K562 (cell line): ENCODE measurements around the gene RITA1. TPM values are rescaled to one million over a fixed set of nuclear protein-coding genes. Genes with fewer than 3 reads are reported as not detected.

Source experiments
- AFF1 ChIP-seq, 2 experiments: fragments of 450-650 bp; IDR thresholded peaks; 2 replicates each; pipeline ENCODE4 v1.6.1; 2018; ENCODE audit warnings: mild to moderate bottlenecking in 2 of 2, low read depth in 1 of 2; ENCODE audit not compliant: partially characterized antibody in 2 of 2
- ARID4B ChIP-seq: sonication (generic); formaldehyde crosslinking; IDR thresholded peaks from 2 replicates; pipeline ENCODE4 v1.8.0; 2022; ENCODE audit warnings: mild to moderate bottlenecking, missing genetic modification reagents
- ATF3 ChIP-seq, 2 experiments: fragments of 450-650 bp in 1 of 2; sonication (generic) in 1 of 2; formaldehyde crosslinking in 1 of 2; IDR thresholded peaks in 1 of 2; conservative IDR thresholded peaks in 1 of 2; 2 replicates each; pipeline versions ENCODE4 v1.6.1 to v1.8.1; 2016 to 2023; ENCODE audit warnings: mild to moderate bottlenecking in 2 of 2, moderate library complexity in 2 of 2, inconsistent platforms in 1 of 2, missing genetic modification reagents in 1 of 2
- ATF7 ChIP-seq: fragments of 450-650 bp; IDR thresholded peaks from 2 replicates; pipeline ENCODE4 v1.7.1; 2014; ENCODE audit warnings: mild to moderate bottlenecking, moderate library complexity
- CCNT2 ChIP-seq: IDR thresholded peaks from 2 replicates; pipeline ENCODE4 v1.6.1; 2011; ENCODE audit warnings: borderline replicate concordance, low read depth, mild to moderate bottlenecking, moderate library complexity, mixed read lengths, low read length; ENCODE audit not compliant: insufficient read length; ENCODE audit errors: extremely low read depth
- DACH1 ChIP-seq: fragments of 450-650 bp; IDR thresholded peaks from 2 replicates; pipeline ENCODE4 v1.6.1; 2018; ENCODE audit not compliant: partially characterized antibody
- FIP1L1 ChIP-seq: fragments of 200-400 bp; formaldehyde crosslinking; IDR thresholded peaks from 2 replicates; pipeline ENCODE4 v1.6.1; 2018; ENCODE audit warnings: mild to moderate bottlenecking, low read depth, low read length; ENCODE audit not compliant: poor library complexity, severe bottlenecking
- GABPB2 ChIP-seq: fragments of 250-450 bp; sonication (Bioruptor Pico); conservative IDR thresholded peaks from 2 replicates; pipeline ENCODE4 v1.5.1; 2021; ENCODE audit warnings: mild to moderate bottlenecking
- HDAC6 ChIP-seq: IDR thresholded peaks from 2 replicates; pipeline ENCODE4 v1.6.1; 2012; ENCODE audit warnings: low read depth, mild to moderate bottlenecking, control low read depth, inconsistent platforms, low read length, moderate library complexity
- HIVEP1 ChIP-seq: fragments of 250-450 bp; sonication (Bioruptor Pico); IDR thresholded peaks from 2 replicates; pipeline ENCODE4 v1.4.0; 2020; ENCODE audit warnings: mild to moderate bottlenecking
- NR4A1 ChIP-seq, 2 experiments: fragments of 250-450 bp in 1 of 2; fragments of 450-650 bp in 1 of 2; sonication (Bioruptor Pico) in 1 of 2; IDR thresholded peaks; 2 replicates each; pipeline versions ENCODE4 v1.4.0 to v1.6.1; 2016 to 2020; ENCODE audit warnings: mild to moderate bottlenecking in 2 of 2, missing compliant biosample characterization in 1 of 2, missing genetic modification characterization in 1 of 2, moderate library complexity in 1 of 2
- PRMT5 ChIP-seq: sonication (generic); formaldehyde crosslinking; IDR thresholded peaks from 2 replicates; pipeline ENCODE4 v1.5.0; 2020; ENCODE audit warnings: missing genetic modification reagents
- SRSF9 ChIP-seq: fragments of 200-400 bp; formaldehyde crosslinking; IDR thresholded peaks from 2 replicates; pipeline ENCODE4 v1.6.1; 2017; ENCODE audit warnings: low read depth, low read length, borderline replicate concordance
- ZNF23 ChIP-seq: fragments of 250-450 bp; sonication (Bioruptor Pico); IDR thresholded peaks from 2 replicates; pipeline ENCODE4 v1.4.0; 2020; ENCODE audit warnings: mild to moderate bottlenecking
- ZNF561 ChIP-seq: fragments of 450-650 bp; formaldehyde crosslinking; conservative IDR thresholded peaks from 2 replicates; pipeline ENCODE4 v1.4.0; 2020; ENCODE audit warnings: mild to moderate bottlenecking, moderate library complexity
- ZNF77 ChIP-seq: fragments of 250-450 bp; sonication (Bioruptor Pico); IDR thresholded peaks from 2 replicates; pipeline ENCODE4 v1.5.0; 2020
- polyA plus RNA-seq, 8 experiments: library from polyadenylated mRNA; depleted of rRNA in 4 of 8; stranded (reverse) in 5 of 8; unstranded in 3 of 8; fragments of >200 nt; fragmentation: Nextera tagmentation in 2 of 8; fragmentation: Illumina TruSeq in 1 of 8; extraction: Ambion mirVana in 2 of 8; extraction: Trizol in 1 of 8; gene quantifications; 2 replicates each; pipeline versions ENCODE4 v1.2.1 to v1.2.3, GENCODE V29; 2011 to 2014; ENCODE audit warnings: inconsistent platforms in 1 of 8, missing spikeins in 1 of 8
- total RNA-seq, 7 experiments: library from RNA; depleted of rRNA in 6 of 7; stranded (reverse); fragments of >200 nt in 6 of 7; fragmentation: Illumina TruSeq in 2 of 7; extraction: Trizol in 2 of 7; gene quantifications; 2 replicates each; pipeline versions ENCODE4 v1.2.1 to v1.2.3, GENCODE V29; 2011 to 2021; ENCODE audit warnings: low replicate concordance in 1 of 7

RITA1 gene
- total and polyA plus RNA-seq, 9 of the 15 experiments (the other 6 are each of a cell fraction or from before 2014, with no cell fraction given) = 2.8 to 40.4 (median 18.0) TPM

- TF ChIP-seq HDAC6 = no peak
- TF ChIP-seq ZNF561 (CRISPR knock-in tag) = no peak
- no peak for TF ChIP-seq ZNF77 (CRISPR knock-in tag)
- no peak for TF ChIP-seq HIVEP1
- peak; percentile 83 for TF ChIP-seq ARID4B (CRISPR knock-in tag)
- TF ChIP-seq AFF1 (IDR thresholded peaks at IDR 0.05; ENCODE audit: low read depth in 1 of 2, partially characterized antibody in 2 of 2) = no peak
- TF ChIP-seq ATF7 = peak; percentile 100
- peak; percentile 55 for TF ChIP-seq CCNT2
- no peak for TF ChIP-seq GABPB2 (CRISPR knock-in tag)
- peak; percentile 85; the same call in 1 of the 2 replicates for TF ChIP-seq PRMT5 (CRISPR knock-in tag)
- TF ChIP-seq DACH1 = no peak
- no peak for TF ChIP-seq ZNF23 (CRISPR knock-in tag)
- peak; percentile 62 for TF ChIP-seq FIP1L1
- no peak for TF ChIP-seq SRSF9
- no peak; the same call in 1 of the 2 replicates for TF ChIP-seq NR4A1 (CRISPR knock-in tag; IDR thresholded peaks at IDR 0.05)
- no peak for TF ChIP-seq NR4A1 (tag; IDR thresholded peaks at IDR 0.05)
- peak; percentile 73 for TF ChIP-seq ATF3 (IDR thresholded peaks at IDR 0.05)
- TF ChIP-seq ATF3 (CRISPR knock-in tag; conservative IDR thresholded peaks at IDR 0.05) = peak; percentile 81; the same call in 1 of the 2 replicates
These were observed at the start of gene RITA1, which contains the start of gene DDX54 (continued) for GRCh38 chr12:113185180-113186032.
